GM12878 (cell line): ENCODE data around the gene DNAJB11.

ENCODE experiments used
- KDM1A ChIP-seq: fragments of 200-600 bp; sonication (generic); IDR thresholded peaks from 2 replicates; pipeline ENCODE4 v1.6.1; 2016; ENCODE audit warnings: borderline replicate concordance
- KLF5 ChIP-seq: fragments of 450-650 bp; IDR thresholded peaks from 2 replicates; pipeline ENCODE4 v1.6.1; 2014; ENCODE audit warnings: mild to moderate bottlenecking; ENCODE audit not compliant: partially characterized antibody
- NFYB ChIP-seq: IDR thresholded peaks from 2 replicates; pipeline ENCODE4 v1.6.1; 2011; ENCODE audit warnings: low read depth, mild to moderate bottlenecking, low read length, improper control_type of control experiment, moderate library complexity; ENCODE audit not compliant: insufficient read depth
- POLR2A ChIP-seq: IDR thresholded peaks from 2 replicates; pipeline ENCODE4 v1.6.1; 2011; ENCODE audit warnings: low read depth, mild to moderate bottlenecking, low read length
- SIX5 ChIP-seq: IDR thresholded peaks from 2 replicates; pipeline ENCODE4 v1.6.1; 2011; ENCODE audit warnings: mild to moderate bottlenecking, low read depth, low read length, moderate library complexity; ENCODE audit not compliant: severe bottlenecking
- SMC3 ChIP-seq: IDR thresholded peaks from 2 replicates; pipeline ENCODE4 v1.6.1; 2011; ENCODE audit warnings: low read length, improper control_type of control experiment, borderline replicate concordance
- YBX1 ChIP-seq: fragments of 450-650 bp; IDR thresholded peaks from 2 replicates; pipeline ENCODE4 v1.6.1; 2016; ENCODE audit warnings: antibody characterized with exemption
- TF ChIP-seq, protein P1 (sequence below): fragments of 450-650 bp; IDR thresholded peaks from 2 replicates; pipeline ENCODE4 v1.6.1; 2017; ENCODE audit warnings: antibody characterized with exemption, mild to moderate bottlenecking, moderate library complexity
- TF ChIP-seq, protein P2 (sequence below), 3 experiments: IDR thresholded peaks in 2 of 3; conservative IDR thresholded peaks in 1 of 3; 2 replicates each; pipeline ENCODE4 v1.5.1; 2011; ENCODE audit warnings: low read depth in 3 of 3, low read length in 3 of 3, mild to moderate bottlenecking in 3 of 3, control low read depth in 2 of 3, moderate library complexity in 2 of 3, inconsistent platforms in 1 of 3, mixed read lengths in 1 of 3; ENCODE audit not compliant: control insufficient read depth in 2 of 3, insufficient read depth in 1 of 3; ENCODE audit errors: extremely low read depth in 1 of 3

DNA sequence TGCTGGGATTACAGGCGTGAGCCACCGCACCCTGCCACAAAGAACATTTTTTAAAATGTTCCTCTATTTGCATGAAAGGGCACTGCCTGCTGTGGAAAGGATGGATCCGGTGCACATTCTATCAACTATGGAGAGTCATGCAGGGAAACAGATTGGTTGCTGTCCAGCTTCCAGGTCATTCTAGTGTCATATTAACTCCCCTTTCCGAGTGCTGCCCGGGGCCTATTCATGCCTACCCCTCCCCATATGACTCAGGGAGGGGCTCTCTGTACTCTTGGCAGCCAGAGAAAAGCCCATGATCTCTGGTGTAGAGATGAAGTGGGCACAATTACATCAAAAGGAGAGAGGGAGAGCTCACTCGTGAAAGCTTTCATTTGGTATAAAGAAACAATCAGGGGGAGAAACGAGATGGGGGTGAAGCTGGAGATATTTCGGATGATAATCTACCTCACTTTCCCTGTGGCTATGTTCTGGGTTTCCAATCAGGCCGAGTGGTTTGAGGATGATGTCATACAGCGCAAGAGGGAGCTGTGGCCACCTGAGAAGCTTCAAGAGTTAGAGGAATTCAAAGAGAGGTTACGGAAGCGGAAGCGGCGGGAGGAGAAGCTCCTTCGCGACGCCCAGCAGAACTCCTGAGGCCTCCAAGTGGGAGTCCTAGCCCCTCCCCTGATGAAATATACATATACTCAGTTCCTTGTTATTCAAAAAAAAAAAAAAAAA, 26.2 kb downstream of the DNAJB11 start:
- no peak for TF ChIP-seq KLF5
- TF ChIP-seq NFYB, result no peak
- TF ChIP-seq, protein P1, sequence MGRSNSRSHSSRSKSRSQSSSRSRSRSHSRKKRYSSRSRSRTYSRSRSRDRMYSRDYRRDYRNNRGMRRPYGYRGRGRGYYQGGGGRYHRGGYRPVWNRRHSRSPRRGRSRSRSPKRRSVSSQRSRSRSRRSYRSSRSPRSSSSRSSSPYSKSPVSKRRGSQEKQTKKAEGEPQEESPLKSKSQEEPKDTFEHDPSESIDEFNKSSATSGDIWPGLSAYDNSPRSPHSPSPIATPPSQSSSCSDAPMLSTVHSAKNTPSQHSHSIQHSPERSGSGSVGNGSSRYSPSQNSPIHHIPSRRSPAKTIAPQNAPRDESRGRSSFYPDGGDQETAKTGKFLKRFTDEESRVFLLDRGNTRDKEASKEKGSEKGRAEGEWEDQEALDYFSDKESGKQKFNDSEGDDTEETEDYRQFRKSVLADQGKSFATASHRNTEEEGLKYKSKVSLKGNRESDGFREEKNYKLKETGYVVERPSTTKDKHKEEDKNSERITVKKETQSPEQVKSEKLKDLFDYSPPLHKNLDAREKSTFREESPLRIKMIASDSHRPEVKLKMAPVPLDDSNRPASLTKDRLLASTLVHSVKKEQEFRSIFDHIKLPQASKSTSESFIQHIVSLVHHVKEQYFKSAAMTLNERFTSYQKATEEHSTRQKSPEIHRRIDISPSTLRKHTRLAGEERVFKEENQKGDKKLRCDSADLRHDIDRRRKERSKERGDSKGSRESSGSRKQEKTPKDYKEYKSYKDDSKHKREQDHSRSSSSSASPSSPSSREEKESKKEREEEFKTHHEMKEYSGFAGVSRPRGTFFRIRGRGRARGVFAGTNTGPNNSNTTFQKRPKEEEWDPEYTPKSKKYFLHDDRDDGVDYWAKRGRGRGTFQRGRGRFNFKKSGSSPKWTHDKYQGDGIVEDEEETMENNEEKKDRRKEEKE, result no peak
- TF ChIP-seq, protein P2, sequence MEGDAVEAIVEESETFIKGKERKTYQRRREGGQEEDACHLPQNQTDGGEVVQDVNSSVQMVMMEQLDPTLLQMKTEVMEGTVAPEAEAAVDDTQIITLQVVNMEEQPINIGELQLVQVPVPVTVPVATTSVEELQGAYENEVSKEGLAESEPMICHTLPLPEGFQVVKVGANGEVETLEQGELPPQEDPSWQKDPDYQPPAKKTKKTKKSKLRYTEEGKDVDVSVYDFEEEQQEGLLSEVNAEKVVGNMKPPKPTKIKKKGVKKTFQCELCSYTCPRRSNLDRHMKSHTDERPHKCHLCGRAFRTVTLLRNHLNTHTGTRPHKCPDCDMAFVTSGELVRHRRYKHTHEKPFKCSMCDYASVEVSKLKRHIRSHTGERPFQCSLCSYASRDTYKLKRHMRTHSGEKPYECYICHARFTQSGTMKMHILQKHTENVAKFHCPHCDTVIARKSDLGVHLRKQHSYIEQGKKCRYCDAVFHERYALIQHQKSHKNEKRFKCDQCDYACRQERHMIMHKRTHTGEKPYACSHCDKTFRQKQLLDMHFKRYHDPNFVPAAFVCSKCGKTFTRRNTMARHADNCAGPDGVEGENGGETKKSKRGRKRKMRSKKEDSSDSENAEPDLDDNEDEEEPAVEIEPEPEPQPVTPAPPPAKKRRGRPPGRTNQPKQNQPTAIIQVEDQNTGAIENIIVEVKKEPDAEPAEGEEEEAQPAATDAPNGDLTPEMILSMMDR (IDR thresholded peaks at IDR 0.05 in 2 of 3, conservative IDR thresholded peaks at IDR 0.05 in 1 of 3; ENCODE audit: control insufficient read depth in 2 of 3, extremely low read depth in 1 of 3, insufficient read depth in 1 of 3, low read depth in 3 of 3, low read length in 3 of 3), result no peak
- no peak for TF ChIP-seq YBX1
- no peak for TF ChIP-seq KDM1A
- no peak for TF ChIP-seq SIX5
- no peak for TF ChIP-seq POLR2A
- TF ChIP-seq SMC3, result no peak
